ENCODE measurements around the gene OR2B6. TPM values are rescaled to one million over a fixed set of nuclear protein-coding genes. Genes with fewer than 3 reads are reported as not detected.

Gene OR2B6
- 0.17 to 0.25 TPM (median 0.17 TPM) in 3 of 5 replicates, not detected in the others for total RNA-seq (2022; extraction: Qiagen RNA extraction; ENCODE audit: low read depth)

DNA sequence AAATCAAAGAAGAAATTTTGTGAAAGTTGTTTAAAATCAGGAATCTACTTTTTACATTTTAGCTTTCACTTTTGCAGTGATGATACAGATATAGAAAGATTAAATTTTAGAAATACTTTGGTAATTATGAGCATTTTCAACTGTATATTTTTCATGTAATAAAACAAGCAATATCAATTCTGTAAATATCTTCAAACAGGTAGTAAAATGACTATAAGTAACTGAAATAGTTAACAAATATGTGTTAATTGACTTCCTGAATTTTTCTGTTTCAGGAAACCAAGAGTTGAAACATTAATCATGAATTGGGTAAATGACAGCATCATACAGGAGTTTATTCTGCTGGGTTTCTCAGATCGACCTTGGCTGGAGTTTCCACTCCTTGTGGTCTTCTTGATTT, at the start of gene OR2B6:
Gene OR2B6, plus strand, starts transcription at position 301 of the 400 bp plus-strand sequence. Its CDS starts 0 bp downstream, at position 301.

DNA sequence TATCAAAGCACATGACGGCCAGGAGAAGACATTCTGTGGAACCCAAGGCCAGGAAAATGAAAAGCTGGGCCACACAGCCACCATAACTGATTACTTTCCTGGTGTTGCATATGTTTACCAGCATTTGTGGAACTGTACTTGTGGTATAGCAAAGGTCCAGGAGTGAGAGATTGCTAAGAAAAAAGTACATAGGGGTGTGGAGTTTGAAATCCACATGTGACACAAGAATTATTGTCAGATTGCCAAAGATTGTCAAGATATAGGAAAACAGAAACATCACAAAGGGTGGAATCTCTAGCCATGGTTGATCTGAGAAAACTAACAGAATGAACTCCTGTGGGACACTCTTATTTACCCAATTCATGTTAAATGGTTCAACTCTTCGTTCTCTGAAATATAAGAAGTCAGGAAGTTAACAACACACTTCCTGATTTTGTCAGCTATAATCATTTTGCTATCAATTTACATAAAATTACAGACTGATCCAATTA, 45.0 kb upstream of the OR2B6 start, which contains the start of gene OR2B2:
Gene OR2B2, minus strand, starts transcription at position 441 of the 491 bp plus-strand sequence. Its CDS starts 77 bp downstream, at position 364.

Other genes starting within 250 kb of the OR2B6 start
- gene OR2B2, start 44.8 kb upstream of the OR2B6 start, total RNA-seq (2022; extraction: Qiagen RNA extraction; ENCODE audit: low read depth) = not detected in 5 replicates
- 0.93 to 1.2 TPM (median 1.0 TPM) in 5 replicates for gene ZNF165, start 123.3 kb downstream of the OR2B6 start, total RNA-seq (2022; extraction: Qiagen RNA extraction; ENCODE audit: low read depth)
- 4.0 to 4.8 TPM (median 4.2 TPM) in 5 replicates for gene ZSCAN16, start 167.4 kb downstream of the OR2B6 start, total RNA-seq (2022; extraction: Qiagen RNA extraction; ENCODE audit: low read depth)
- 4.6 to 7.3 TPM (median 6.5 TPM) in 5 replicates for gene ZKSCAN8, start 184.6 kb downstream of the OR2B6 start, total RNA-seq (2022; extraction: Qiagen RNA extraction; ENCODE audit: low read depth)